Measurements from ENCODE around the gene CENPT.

- TF ChIP-seq JUN (IDR thresholded peaks at IDR 0.05) (no peak), POLR2A (IDR thresholded peaks at IDR 0.05; ENCODE audit: low read length) (no peak), HOXA7 (CRISPR knock-in tag; IDR thresholded peaks at IDR 0.05) (no peak), HOXB5 (CRISPR knock-in tag; IDR thresholded peaks at IDR 0.05) (no peak), HMGXB4 (CRISPR knock-in tag; IDR thresholded peaks at IDR 0.05; ENCODE audit: borderline replicate concordance) (no peak), MYC (IDR thresholded peaks at IDR 0.05; ENCODE audit: borderline replicate concordance, low read length) (no peak), KDM1A (IDR thresholded peaks at IDR 0.05; ENCODE audit: low read depth) (no peak), ZFP36 (IDR thresholded peaks at IDR 0.05; ENCODE audit: borderline replicate concordance, partially characterized antibody) (no peak), RAD21 (conservative IDR thresholded peaks at IDR 0.05 in 1 of 2, IDR thresholded peaks at IDR 0.05 in 1 of 2) (no peak), REST (IDR thresholded peaks at IDR 0.05) (no peak), CTCF (IDR thresholded peaks at IDR 0.05) (no peak), MAX (IDR thresholded peaks at IDR 0.05) (no peak), SMC3 (IDR thresholded peaks at IDR 0.05) (no peak), PHF8 (IDR thresholded peaks at IDR 0.05; ENCODE audit: borderline replicate concordance, low read depth) (no peak)
These were observed 625 bp upstream of the CENPT start for GRCh38 chr16:67848118-67848517.
